Activated CD4-positive, alpha-beta T cell treated with anti-CD3 and anti-CD28 coated beads, Interleukin-2, amount 50 U/mL, for 24 hours (primary cell): ENCODE data around the gene PDE4A.
A peak's percentile ranks its signal among the peaks of the same experiment; 100 is the strongest.
"Not testable (repeated sequence)": the region's sequence is repeated elsewhere in the genome, so short reads cannot be mapped to it uniquely, and the experiment has no call there.

Experiments used
- DNase-seq, 2 donors: peaks; one replicate each; pipeline ENCODE4 v3.0.0-alpha.2; 2020; ENCODE audit warnings: low read depth in 1 of 2, low spot score in 1 of 2

Gene PDE4A

DNA sequence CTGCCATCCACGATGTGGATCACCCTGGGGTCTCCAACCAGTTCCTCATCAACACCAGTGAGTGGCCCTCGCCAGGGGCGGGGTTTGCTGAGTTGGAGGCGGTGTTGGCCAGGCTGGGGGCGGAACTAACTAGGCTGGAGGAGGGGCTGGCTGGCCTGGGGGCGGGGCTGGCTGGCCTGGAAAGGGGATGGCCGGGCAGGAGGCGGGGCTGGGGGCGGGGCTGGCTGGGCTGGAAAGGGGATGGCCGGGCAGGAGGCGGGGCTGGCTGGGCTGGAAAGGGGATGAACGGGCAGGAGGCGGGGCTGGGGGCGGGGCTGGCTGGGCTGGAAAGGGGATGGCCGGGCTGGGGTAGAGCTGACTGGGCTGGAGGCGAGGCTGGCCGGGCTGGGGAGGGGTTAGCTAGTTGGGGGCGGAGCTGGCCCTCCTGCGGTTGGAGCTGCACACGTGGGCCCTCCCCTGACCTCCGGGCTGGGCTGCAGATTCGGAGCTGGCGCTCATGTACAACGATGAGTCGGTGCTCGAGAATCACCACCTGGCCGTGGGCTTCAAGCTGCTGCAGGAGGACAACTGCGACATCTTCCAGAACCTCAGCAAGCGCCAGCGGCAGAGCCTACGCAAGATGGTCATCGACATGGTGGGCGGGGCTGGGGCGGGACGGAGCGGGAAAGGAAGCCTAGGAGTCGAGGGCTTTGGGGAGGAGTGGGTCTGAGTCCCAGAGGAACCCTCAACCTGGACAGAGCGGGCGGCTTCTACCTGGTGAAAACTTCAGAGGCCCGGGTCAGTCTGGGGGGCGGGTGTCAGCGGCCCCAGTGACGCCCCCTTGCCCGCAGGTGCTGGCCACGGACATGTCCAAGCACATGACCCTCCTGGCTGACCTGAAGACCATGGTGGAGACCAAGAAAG lies 41.0 kb downstream of the PDE4A start:
- DNase-seq, result peak; percentile 78 to 81

DNA sequence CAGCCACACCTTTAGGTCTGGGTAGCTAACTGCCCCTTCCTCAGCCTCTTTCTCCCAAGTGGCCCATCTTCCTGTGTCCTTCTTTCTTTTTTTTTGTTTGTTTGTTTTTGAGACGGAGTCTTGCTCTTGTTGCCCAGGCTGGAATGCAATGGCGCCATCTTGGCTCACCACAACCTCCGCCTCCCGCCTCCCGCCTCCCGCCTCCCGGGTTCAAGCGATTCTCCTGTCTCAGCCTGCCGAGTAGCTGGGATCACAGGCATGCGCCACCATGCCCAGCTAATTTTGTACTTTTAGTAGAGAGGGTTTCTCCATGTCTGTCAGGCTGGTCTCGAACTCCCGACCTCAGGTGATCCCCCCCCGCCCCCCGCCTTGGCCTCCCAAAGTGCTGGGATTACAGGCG lies 41.7 kb downstream of the PDE4A start:
- DNase-seq, result not testable (repeated sequence)

DNA sequence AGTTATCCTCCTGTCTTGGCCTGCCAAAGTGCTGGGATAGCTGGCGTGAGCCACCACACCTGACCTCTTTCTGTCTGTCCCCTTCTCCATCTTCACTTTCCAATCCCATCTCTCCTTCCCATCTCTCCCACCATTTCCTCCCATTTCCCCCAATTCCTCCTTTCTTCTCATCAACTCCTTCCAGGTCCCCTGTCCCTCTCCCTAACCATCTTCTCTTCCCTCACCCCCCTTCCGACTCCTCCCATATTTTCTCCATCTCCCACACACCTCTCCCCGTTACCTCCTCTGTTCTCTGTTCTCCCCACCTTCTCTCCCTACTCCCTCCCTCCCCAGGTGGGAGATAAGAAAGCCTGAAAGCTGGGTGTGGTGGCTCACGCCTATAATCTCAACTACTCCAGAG lies 42.2 kb downstream of the PDE4A start:
- no peak for DNase-seq

DNA sequence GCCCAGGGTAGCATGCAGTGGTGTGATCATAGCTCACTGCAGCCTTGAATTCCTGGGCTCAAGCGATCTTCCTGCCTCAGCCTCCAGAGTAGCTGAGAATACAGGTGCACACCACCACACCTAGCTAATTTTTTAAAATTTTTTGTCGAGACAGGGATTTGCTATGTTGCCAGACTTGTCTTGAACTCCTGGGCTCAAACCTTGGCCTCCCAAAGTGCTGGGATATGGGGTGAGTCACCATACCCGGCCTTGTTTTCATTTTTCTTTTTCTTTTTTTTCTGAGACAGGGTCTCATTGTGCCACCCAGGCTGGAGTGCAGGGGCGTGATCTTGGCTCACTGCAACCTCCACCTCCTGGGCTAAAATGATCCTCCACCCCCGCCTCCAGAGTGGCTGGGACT lies 44.1 kb downstream of the PDE4A start:
- DNase-seq, result no peak

DNA sequence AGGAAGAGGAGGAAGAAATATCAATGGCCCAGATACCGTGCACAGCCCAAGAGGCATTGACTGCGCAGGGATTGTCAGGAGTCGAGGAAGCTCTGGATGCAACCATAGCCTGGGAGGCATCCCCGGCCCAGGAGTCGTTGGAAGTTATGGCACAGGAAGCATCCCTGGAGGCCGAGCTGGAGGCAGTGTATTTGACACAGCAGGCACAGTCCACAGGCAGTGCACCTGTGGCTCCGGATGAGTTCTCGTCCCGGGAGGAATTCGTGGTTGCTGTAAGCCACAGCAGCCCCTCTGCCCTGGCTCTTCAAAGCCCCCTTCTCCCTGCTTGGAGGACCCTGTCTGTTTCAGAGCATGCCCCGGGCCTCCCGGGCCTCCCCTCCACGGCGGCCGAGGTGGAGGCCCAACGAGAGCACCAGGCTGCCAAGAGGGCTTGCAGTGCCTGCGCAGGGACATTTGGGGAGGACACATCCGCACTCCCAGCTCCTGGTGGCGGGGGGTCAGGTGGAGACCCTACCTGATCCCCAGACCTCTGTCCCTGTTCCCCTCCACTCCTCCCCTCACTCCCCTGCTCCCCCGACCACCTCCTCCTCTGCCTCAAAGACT lies 46.9 kb downstream of the PDE4A start:
- no peak for DNase-seq

DNA sequence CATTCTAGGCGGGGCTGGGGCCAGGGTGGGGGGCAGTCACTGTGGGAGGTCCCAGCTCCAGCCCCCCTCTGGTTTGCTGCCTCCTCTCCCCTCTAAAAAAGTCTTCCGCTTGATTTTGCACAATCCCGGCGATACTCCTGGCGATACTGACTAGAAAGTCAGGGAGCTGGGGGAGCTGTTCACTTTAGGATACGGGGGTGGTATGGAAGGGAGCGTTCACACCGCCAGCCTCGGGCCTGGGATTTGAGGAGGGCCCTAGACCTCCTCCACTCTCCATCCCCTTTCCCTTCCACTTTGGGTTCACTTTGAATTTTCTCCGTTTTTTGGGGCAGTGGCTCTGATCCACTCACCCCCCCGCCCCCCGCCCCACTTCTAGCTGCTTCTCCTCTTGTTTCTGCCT lies 47.8 kb downstream of the PDE4A start:
- no peak for DNase-seq

DNA sequence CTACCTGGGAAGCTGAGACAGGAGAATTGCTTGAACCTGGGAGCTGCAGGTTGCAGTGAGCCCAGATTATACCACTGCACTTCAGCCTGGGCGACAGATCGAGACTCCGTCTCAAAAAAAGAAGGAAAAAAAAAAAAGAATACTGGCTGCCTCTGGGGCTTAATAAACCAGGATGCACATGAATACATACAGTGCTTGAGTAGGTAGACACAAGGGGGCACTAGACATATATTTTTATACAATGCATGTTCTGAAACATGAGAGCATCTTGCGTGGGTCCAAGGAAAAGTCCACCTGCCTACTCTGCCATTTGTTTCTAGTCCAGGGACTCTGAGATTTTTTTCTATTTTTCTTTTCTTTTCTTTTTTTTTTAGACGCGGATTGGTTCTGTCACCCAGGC lies 51.6 kb downstream of the PDE4A start:
- DNase-seq, result peak in 1 of 2 donors; percentile 10

DNA sequence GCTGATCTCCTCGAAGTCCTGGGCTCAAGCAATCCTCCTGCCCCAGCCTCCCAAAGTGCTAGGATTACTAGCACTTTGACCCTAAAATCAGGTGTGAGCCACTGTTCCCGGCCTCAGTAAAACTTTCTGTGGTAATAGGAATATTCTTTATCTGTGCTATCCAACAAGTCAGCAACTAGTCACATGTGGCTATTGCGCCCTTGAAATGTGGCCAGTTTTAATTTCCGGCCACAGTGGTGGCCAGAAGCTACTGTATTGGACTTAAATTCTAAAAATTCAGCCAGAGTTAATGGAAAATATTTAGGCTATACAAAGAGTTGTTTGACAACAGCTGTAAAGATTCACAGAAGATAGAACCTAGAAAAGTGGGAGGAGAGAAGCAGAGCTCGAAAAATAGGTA lies 52.9 kb downstream of the PDE4A start:
- DNase-seq, result no peak

DNA sequence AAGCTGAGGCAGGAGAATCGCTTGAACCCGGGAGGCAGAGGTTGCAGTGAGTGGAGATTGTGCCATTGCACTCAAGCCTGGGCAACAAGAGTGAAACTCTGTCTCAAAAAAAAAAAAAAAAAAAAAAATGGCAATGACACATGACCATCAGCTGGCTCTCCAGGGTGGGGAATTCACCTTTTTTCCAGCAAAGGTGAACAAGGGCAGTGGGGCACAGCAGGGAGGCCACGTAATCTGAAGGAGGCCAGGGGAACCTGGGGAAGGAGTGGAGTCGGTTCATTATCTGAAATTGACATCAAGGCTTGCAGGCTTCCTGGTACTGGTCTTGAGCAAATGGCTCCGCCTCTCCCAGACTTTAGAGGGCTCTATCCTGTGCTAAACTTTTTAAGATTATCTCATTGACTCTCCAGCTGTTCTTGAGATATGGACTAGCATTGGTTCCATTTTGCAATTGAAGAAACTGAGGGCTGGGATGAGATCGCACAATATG lies 54.7 kb downstream of the PDE4A start:
- no peak for DNase-seq

DNA sequence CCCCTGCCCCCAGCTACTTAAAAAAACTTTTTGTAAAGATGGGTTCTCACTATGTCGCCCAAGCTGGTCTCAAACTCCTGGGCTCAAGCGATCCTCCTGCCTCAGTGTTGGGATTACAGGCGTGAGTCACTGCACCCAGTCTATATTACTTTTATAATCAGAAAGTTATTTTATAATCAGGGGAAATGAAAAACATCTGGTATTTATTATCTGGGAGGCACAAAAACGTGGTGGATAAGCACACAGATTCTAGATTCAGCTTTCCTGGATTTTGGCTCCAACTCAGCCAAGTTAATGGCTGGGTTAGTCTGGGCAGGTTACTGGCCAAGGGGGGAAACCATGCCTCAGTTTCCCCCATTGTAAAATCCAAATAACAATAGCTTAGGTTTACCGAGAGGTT lies 58.1 kb downstream of the PDE4A start:
- no peak for DNase-seq

DNA sequence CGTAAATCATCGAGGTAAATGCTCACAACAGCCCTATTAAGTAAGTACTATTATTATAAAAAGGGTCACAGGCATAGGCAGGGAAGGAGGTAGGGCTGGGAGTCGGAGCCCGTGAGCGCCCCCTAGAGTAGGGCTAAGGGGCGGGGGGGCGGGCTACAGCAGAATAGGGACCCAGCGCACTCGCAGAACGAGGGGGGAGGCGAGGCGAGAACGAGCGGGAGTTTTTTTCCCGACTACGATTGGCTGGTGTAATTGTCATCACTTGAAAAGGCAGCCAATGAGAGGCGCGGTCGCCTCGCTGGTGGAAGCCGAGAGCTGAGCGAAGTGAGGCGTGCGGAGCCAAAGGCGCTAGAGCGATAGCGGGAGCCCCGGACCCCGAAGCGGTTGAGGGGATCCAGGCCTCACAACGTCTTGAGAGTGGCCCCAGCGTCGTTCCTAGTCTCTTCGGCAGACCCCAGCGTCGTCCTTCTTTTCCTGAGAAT lies 58.6 kb downstream of the PDE4A start:
- DNase-seq, result peak; percentile 76 to 86

DNA sequence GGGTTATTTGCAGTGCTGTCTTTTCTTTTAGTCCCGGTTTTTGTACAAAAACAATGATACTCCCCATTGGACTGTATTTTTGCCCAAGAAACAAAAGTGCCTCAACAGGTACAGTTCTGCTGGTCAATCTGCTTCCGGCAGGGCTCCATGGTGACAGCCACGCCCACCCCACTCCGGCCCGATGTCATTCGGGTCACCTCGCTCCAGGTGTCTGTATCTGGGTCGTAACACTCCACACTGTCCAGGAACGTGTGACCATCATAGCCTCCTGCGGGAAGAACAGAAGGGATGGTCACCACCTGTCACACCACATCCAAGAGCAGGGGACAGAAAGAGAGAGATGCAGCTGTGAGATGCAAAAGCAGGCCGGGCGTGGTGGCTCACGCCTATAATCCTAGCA lies 66.2 kb downstream of the PDE4A start:
- DNase-seq, result no peak

DNA sequence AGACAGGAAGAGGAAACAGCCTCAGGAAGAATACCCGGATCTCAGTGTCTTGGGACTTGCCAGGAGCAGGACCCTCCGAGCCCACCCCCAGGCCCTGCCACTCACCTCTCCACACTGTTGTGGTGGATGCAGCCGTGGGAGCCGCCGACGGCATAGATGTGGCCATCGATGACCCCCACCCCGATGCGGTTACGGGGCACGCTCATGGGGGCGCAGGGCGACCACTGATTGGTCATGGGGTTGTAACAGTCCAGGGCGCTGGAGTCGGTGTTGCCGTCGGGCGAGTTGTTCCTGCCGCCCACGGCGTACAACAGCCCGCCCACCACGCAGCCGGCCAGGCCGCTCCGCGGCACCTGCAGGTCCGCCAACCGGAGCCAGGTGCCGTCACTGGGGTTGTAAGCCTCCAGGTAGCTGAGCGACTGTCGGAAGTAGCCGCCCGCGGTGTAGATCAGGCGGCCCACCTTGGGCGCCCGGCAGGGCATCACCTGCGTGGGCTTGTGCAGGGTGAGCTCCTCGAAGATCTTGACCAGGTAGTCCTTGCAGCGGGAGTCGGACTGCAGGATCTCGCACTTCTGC lies 71.2 kb downstream of the PDE4A start:
- DNase-seq, result no peak

DNA sequence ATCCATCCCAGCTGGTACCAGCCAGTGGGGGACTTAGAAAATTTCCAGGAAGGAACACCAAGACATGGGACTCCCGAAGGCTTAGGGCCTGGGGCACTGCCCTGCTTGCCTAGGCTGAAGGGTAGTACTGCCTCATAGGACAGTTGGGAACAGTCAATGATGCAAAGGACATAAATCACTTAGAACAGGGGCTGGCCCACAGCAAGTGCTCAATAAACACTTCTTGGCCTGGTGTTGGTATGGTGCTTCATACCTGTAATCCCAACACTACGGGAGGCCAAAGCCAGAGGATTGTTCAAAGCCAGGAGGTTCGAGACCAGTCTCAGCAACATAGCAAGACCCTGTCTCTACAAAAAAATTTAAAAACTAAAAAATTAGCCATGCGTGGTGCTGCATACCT lies 77.0 kb downstream of the PDE4A start:
- no peak for DNase-seq

DNA sequence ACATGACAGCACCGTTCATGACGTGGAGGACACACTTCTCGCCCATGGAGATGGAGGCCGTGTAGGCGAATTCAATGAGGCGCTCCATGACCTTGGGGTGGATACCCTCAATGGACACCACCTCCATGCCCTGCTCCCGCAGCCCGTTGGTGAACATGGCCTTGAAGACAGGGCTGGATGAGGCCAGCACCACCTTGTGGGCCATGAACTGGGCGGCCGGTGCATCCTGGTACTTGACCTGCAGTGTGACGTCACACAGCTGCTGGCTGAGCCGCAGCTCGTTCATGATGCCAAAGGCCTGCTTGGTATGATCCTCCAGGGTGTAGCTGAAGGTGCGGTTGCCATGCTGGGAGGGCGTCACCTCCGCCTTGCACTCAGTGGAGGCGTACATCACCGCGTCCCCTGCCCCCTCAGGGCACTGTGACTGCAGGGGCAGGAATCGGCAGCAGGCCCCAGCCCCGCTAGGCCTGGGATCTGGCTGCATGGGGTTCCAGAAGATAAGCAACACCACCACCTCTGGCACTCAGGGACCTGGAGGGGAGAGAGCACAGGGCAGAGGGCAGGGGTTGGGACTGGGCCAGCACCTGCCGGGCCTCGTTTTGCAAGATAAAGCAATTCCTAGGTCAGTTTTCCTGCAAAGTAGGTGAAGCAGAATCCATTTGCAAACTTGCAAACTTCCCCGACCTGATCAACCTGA lies 79.4 kb downstream of the PDE4A start:
- no peak for DNase-seq

DNA sequence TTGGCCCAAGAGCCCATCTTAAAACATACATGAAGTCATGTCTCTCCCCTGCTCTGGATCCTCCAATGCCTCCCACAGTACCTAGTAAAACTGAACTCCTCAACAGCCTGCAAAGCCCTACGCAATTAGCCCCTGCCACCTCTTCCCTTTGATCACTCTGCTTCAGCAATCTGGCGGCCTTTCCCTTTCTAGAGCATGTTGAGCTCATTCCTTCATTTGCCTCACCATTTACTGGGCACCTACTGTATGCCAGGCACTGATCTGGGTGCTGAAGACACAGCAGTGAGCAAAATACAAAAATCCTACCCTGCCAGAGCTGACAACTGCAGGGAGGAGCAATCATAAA lies 79.9 kb downstream of the PDE4A start:
- no peak for DNase-seq

DNA sequence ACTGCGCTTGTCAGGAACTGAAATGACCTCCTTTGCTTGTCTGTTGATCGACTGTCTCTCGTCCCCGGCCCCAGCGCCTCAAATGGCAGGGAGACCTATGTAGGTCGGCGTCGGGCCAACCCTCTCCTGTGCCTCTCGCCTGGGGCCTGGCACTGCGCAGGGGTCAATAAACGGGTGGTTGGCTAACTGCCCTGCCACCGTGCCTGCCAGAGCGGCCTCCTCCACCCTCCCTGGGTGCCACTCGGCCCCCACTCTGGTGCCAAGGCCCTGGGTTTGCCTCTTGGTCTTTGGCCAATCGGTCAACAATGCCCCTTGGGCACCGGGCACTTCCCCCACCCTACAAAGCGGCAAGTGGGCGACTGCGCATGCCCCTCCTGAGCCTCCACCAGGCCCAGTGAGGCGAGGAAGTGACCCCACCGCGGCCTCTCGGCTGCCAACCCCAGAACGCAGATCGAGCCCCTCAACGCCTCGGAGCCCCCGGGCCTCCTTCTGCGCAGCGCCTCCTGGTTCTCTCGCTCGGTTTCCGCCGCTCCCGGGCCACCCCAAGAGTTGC lies 81.7 kb downstream of the PDE4A start:
- peak in 1 of 2 donors; percentile 42 for DNase-seq

DNA sequence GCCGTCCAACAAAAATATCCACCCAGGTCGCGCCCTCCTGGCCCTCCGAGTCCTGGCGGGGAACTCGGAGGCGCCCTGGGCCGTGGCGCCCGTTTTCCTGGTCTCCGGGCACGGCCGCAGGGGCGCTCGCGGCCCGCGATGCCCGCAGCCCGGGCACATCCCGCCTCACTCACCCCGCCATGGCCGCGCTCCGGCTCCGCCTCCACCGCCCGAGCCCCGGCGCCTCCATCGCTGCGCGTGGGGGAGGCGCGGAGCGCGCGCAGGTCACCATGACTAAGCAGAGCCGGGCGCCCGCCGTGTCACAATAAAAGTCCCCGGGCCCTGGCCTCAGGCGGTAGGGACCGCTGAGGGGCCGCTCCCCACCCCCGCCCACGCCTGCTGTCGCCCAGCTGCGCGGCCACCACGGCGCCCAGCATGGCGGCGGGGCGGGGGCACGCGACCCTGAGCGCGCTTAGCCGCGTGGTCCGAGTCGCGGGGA lies 82.2 kb downstream of the PDE4A start:
- DNase-seq, result peak; percentile 83 to 85

DNA sequence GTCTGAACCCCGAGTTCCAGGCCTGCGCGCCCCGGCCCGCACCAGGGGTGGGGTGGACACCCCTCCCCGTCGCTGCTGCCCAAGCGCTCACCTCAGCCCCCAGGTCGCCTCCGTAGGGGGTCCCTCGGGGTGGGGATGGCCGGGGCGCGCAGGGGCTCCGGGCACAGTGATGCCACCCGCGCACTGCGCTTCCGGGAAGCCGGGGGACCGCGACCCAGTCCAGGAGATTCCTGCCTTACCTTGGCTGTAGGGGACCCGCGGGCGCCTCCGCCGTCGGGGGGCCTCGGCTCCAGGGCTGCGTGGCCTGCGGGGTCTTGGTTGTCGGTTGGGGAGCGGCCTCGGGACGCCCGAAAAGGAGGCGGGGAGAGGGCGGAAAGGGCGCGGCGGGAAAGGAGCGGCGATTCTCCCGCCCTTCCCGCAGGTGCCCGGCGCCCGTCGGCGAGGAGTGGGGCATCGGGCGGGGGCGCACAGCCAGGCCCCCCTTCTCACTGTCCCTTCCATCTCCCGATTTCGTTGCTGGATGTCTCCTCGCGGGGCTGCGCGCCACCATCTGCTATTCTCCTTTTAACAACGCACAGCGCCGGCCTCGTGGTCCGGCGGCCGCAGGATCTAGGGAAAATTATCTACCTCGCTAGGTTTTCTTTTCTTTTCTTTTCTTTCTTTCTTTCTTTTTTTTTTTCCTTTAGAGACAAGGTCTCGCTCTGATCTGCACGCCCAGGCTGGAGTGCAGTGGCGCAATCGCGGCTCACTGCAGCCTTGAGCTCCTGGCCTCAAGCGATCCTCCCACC lies 82.9 kb downstream of the PDE4A start, which contains the start of gene KEAP1:
TSS of gene KEAP1 (minus strand) at position 355 of the 788 bp plus-strand sequence. CDS start 3,323 bp downstream, outside the sequence.
- DNase-seq, result peak in 1 of 2 donors; percentile 43

DNA sequence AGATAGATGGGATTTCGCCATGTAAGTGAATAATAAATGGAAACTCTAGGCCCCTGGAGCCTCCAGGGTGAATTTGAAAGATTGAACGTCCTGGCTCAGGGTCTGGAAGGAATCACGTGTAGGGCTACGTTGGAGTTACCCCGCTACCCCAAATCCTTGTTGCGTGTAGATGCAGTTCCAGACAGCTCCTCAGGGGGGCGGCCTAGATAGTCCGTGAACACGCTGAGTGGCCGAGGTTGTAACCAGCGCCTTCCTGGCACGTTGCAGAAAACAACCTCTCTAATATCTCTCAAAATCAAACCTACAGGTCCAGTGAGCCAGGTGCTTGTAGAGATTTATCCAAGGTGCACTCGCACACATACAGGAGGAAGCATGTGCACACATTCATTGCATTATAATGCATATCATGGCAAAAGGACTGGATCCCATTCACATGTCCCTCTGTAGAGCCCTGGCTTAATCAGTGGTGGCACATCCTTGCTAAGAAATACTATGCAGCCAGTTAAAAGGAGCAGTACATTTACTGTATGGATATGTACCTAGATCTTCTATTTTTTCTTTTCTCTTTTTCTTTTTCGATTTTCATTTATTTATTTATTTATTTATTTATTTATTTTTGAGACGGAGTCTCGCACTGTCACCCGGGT lies 85.4 kb downstream of the PDE4A start:
- peak; percentile 62 to 76 for DNase-seq
